ENCODE data around the gene SCUBE1. TPM values are rescaled to one million over a fixed set of nuclear protein-coding genes. Genes with fewer than 3 reads are reported as not detected.

SCUBE1 gene
- total RNA-seq, 1 donor from 2014 or later = 54.7 TPM

DNA sequence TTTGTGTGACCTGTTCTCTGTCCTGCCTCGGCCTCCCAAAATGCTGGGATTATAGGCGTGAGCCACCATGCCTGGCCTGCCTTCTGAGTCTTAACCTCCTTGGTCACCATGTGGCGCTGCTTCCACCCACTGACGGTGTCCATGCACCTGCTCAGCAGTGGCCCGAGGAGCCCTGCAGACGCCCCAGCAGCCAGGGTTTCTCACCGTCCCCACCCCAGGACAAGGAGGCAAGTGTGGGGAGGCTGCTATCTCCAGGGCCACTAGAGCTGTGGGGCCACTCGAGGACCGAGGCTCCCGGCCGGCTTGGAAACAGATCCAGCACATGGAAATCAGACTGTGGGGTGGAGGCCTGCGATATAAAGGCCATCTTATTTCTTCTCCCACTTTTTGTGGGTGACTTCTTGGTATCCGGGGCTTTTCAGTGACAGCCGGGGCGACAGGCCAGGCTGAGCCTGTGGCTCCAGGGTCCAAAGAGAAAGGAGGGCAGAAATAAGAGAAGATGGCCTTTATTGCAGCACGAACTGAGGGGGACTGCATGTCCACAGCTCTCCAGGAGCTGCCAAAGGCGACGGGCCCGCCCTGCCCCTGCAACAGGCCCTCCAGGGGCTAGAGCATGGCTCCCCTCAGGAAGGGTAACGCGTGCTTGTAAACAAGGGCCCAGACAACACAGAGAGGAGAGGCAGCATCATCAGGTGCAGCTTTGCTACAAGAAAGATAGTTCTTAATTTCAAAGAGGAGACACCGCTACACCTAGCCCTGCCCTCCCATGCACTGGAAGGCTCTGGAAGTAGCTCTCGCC lies 176.8 kb downstream of the SCUBE1 start:
- H3K27ac Mint-ChIP-seq (ENCODE audit: unreplicated experiment) = no peak overlapping the region

DNA sequence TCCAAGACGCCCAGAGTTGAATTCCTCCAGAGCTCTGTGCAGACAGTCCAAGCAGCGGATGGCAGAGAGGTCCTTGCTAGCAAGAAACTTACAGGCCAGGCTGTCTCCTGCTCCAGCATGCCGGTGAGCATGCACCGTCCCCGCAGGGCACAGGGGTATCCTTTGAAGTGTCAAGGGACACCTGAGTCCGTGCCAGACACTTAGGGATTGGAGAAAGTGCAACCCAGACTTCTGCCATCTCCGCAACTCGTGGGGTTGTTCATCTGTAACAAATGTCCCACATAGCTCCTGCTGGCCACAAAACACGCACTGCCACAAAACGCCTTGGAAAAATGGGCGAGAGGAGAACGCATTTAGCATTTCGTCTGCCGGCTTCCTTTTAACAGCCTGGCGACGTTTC lies 178.5 kb downstream of the SCUBE1 start:
- DNase-seq (ENCODE audit: low spot score) = no peak
- Mint-ChIP-seq H3K27ac (ENCODE audit: unreplicated experiment) (no peak overlapping the region), H3K36me3 (ENCODE audit: low read depth, unreplicated experiment) (no peaks in the 10 kb centered on the region), H3K9me3 (ENCODE audit: unreplicated experiment) (no peaks in the 10 kb centered on the region), H3K4me1 (ENCODE audit: unreplicated experiment) (peaks cover 19% of the 10 kb centered on the region), H3K27me3 (ENCODE audit: unreplicated experiment) (peaks cover 6% of the 10 kb centered on the region), H3K4me3 (ENCODE audit: unreplicated experiment) (no peak overlapping the region)
- no peak for TF ChIP-seq CTCF (IDR thresholded peaks at IDR 0.05; ENCODE audit: unreplicated experiment)

More for the DNA sequence above, 176.8 kb downstream of the SCUBE1 start:
- Mint-ChIP-seq H3K36me3 (ENCODE audit: low read depth, unreplicated experiment) (no peaks in the 10 kb centered on the region), H3K9me3 (ENCODE audit: unreplicated experiment) (no peaks in the 10 kb centered on the region), H3K27me3 (ENCODE audit: unreplicated experiment) (peaks cover 2% of the 10 kb centered on the region), H3K4me1 (ENCODE audit: unreplicated experiment) (peaks cover 32% of the 10 kb centered on the region), H3K4me3 (ENCODE audit: unreplicated experiment) (no peak overlapping the region)
- TF ChIP-seq CTCF (IDR thresholded peaks at IDR 0.05; ENCODE audit: unreplicated experiment) = no peak
- DNase-seq (ENCODE audit: low spot score) = no peak

DNA sequence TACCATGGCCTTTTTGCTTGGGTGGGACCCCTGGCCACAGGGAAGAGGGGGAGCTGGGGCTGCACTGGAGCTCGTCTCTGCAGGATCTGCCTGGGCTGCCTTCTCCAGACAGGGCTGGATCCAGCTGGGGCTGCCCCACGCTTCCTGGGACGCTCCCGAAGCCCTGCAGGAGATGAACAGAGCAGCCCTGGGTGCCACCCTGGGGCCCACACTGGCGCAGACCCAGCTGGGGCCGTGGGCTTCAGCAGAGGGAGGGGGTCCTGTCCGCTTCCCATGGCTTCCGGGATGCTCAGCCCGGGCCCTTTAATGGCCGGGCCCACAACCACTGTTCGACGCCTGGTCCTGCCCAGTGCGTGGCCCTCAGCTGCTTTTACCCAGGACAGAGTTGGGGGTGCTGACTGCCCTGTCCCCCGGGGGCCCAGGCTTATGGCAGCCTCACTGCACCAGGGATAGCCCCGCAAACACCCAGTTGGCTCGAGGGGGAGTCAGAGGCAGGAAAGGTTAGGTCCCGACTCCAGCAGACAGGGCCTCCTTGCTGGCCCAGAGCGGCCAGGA lies 179.9 kb downstream of the SCUBE1 start:
- H3K9me3 Mint-ChIP-seq (ENCODE audit: unreplicated experiment) = no peaks in the 10 kb centered on the region
- no peak overlapping the region for H3K4me3 Mint-ChIP-seq (ENCODE audit: unreplicated experiment)
- H3K4me1 Mint-ChIP-seq (ENCODE audit: unreplicated experiment) = peaks cover 16% of the 10 kb centered on the region
- H3K27ac Mint-ChIP-seq (ENCODE audit: unreplicated experiment) = no peak overlapping the region
- TF ChIP-seq CTCF (IDR thresholded peaks at IDR 0.05; ENCODE audit: unreplicated experiment) = no peak
- no peak for DNase-seq (ENCODE audit: low spot score)
- peaks cover 6% of the 10 kb centered on the region for H3K27me3 Mint-ChIP-seq (ENCODE audit: unreplicated experiment)
- H3K36me3 Mint-ChIP-seq (ENCODE audit: low read depth, unreplicated experiment) = no peaks in the 10 kb centered on the region

DNA sequence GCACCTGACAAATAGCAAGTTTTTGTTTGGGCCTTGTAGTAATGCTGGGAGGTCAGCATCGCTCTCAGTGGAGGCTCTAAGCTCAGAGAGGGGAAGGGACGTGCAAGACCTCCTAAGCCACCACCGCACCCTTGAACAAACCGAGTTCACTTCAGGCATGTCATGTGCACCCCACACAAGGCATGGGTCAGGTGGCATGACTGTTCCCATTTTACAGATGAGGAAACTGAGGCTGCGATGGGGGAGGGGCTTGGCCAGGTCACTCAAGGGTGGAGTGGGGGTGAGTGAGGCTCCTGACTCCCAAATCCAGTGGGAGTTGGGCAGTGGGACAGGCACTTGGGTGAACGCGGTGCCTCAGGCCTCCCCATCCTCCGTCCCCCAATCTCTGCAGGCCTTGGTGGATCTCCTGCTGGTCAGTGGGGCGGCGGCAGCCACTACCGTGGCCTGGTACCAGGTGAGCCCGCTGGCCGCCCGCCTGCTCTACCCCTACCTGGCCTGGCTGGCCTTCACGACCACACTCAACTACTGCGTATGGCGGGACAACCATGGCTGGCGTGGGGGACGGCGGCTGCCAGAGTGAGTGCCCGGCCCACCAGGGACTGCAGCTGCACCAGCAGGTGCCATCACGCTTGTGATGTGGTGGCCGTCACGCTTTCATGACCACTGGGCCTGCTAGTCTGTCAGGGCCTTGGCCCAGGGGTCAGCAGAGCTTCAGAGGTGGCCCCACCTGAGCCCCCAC lies 180.6 kb downstream of the SCUBE1 start:
- Mint-ChIP-seq H3K4me1 (ENCODE audit: unreplicated experiment) (peaks cover 16% of the 10 kb centered on the region), H3K36me3 (ENCODE audit: low read depth, unreplicated experiment) (no peaks in the 10 kb centered on the region), H3K27me3 (ENCODE audit: unreplicated experiment) (peaks cover 4% of the 10 kb centered on the region), H3K9me3 (ENCODE audit: unreplicated experiment) (no peaks in the 10 kb centered on the region), H3K4me3 (ENCODE audit: unreplicated experiment) (no peak overlapping the region), H3K27ac (ENCODE audit: unreplicated experiment) (no peak overlapping the region)
- DNase-seq (ENCODE audit: low spot score) = no peak
- TF ChIP-seq CTCF (IDR thresholded peaks at IDR 0.05; ENCODE audit: unreplicated experiment) = no peak

Data from endothelial cell (in vitro differentiated cells).